Inferior parietal cortex (tissue), 1 donor: ENCODE data around the gene USP3.

Experiments used
- DNase-seq: peaks from one replicate; pipeline ENCODE4 v3.0.0-alpha.2; 2016; ENCODE audit errors: extremely low spot score

The USP3 gene

GRCh38 chr15:63593705-63594671 lies 89.6 kb downstream of the USP3 start:
- DNase-seq: no peak

- DNase-seq: no peak
These were observed 90.7 kb downstream of the USP3 start for GRCh38 chr15:63595065-63595464.

- DNase-seq: no peak
These were observed 91.3 kb downstream of the USP3 start for GRCh38 chr15:63595688-63596087.

DNA sequence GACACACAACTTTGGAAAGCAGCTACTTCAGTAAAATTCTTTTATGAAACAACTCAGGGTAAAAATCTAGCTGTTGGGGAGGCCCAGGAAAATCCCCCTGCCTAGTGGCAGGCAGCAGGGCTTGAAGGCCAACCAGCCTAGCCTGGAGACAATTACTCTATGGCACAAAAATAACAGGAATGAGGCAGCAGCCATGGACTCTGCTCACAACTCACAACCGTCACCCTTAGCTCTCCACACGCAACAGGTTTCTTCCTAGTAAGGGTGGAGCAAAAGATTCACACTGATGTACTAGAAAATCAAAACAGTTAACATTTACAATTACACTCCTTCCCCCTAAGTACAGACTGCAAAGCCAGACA lies 92.3 kb downstream of the USP3 start:
- DNase-seq: no peak

GRCh38 chr15:63597038-63597790 lies 92.8 kb downstream of the USP3 start, which contains the start of gene FBXL22:
Gene FBXL22 (plus strand): TSS chr15:63597387. CDS start chr15:63597393, 6 bp downstream.
- DNase-seq: no peak

GRCh38 chr15:63597821-63598220 lies 93.4 kb downstream of the USP3 start:
- DNase-seq: no peak

GRCh38 chr15:63598473-63599400 lies 94.3 kb downstream of the USP3 start:
- no peak for DNase-seq

- no peak for DNase-seq
These were observed 95.1 kb downstream of the USP3 start for GRCh38 chr15:63599401-63600000.

DNA sequence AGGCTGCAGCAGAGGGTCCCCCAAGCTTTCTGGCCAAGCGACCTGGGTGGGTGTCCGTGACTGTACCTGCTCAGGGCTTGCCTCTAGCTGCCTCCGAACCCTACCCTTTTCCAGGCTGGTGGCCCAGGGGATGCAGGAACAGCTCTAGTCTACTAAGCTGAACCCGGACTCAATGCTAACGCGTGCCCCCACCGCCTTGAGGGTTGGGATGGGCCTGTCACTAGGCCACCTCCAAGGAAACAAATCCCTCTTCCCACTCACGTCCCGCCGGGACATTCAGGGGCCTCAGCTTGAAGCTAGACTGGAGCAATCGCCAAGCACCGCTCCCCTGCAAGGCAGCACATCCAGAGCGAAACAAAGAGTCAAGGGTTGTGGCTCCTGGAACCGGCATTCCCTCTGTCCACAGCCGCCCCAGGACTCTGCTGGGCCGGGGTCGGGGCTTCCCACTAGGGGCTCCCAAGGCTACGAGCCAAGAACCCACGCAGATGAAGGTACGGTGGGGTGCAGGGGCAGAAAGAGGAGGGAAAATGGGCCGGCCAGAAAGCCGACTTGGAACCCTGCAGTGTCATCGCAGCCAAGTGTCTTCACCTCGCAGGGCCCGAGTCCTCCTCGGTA lies 95.7 kb downstream of the USP3 start:
- DNase-seq: no peak

- DNase-seq: peak; percentile 79
These were observed 96.2 kb downstream of the USP3 start for GRCh38 chr15:63600616-63601025.

DNA sequence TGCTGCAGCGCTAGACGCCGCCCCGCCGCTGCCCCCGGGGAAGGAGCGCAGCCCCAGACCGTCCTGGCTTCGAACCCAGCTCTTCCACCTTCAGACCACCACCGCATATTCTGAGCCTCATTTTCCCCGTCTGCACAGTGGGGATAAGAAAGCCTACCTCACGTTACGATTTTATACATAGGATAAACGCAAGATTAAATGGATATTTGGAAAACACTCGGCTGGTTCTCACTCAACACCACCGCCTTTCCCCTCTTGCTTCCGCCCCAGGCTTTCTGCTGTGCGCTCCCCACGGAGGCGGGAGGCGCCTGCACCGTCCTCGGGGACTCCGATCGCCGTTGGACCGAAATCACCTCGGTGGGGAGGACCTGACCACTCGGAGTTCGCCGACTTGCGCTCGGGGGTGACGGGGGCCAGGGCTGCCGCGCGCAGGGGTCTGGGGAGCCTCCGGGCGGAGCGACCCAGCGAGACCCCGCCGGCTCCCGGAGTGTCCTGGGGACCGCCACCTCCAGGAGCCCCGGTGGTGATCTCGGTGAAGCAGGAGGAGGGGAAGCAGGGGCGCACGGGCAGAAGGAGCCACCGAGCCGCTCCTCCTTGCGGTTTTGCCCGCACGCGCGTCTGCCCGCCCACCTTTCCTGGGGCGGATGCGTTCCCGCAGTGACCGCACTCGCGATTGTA lies 96.8 kb downstream of the USP3 start:
- DNase-seq: no peak

DNA sequence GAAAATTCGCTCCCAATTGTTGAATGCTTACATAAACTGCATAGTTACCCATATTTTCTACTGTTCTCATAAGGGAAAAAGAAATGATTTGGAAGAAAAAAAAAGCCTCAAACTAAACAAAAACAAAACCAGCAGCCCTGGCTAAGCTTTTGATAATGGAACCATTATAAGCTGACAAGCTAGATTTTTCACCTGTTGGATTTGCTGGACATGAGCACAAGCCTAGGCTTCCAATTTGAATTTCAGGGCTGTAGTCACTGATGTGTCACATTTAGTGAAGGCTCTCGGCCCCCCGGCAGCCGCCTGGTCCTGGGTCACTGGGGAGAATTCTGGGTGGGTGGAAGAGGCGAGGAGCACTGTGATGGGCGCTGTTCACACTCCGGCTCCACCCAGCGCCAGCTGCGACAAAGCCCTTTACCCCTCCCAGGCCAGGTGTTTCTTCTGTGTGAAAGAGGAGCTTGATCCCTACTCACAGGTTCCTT lies 97.4 kb downstream of the USP3 start:
- DNase-seq: no peak

- no peak for DNase-seq
These were observed 98.2 kb downstream of the USP3 start for GRCh38 chr15:63602595-63602994.

DNA sequence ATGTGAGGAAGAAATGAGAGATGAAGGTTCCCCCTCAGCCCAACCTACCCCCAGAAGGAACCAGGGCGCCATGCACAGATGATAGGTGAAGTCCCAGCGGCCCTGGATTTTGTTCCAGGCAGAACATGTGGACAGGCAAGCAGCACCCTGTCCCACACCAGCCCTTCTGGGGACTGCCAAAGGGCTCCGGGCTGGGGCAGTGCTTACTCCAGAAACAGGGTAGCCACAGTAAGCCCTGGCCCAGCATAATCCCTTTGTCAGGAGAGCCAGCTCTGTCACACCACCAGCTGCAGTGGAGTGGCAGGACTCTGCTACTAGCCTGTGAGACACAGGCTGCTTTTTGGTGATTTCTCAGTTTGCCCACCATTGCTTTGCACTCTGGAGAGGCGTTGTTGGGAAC lies 99.1 kb downstream of the USP3 start:
- no peak for DNase-seq

- DNase-seq: no peak
These were observed 99.9 kb downstream of the USP3 start for GRCh38 chr15:63604281-63604680.

- DNase-seq: no peak
These were observed 100.6 kb downstream of the USP3 start for GRCh38 chr15:63605036-63605435.

DNA sequence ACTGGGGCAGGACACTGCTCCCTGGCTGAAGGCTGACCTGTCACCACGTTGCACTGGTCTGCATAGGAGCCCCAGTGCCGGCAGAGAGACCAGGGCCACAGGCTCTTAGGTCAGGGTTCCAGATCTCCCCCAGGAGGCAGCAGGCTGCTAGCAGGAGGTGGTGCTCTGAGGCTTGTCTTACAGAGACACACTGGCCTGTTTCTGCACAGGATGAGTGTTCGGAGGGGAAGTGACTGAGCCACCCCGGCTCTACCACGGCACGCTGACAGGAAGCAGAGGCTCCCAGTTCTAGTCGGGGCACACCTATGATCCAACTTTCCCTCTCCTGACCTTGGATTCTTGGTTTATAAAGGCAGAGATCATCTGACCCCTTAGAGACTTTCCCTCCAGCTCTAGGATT lies 101.4 kb downstream of the USP3 start:
- no peak for DNase-seq

GRCh38 chr15:63606308-63606707 lies 101.9 kb downstream of the USP3 start:
- DNase-seq: no peak

DNA sequence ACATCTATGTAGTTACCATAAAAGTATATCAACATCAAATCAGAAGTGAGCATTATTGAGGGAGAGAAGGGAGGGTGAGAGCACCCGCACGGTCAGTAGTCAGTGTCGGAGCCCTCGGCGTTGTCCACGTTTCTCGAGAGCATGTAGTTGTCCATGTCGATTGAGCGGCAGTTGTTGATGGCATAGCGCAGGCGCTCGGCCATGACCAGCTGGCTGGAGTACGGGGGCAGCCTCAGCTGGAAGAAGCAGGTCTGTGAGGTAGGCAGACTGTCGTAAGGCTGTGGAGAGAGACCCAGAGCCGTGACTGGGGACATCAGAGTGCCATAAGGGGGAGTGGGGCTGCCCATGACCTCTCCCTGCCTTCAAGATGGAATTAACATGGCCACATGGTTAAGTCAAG lies 104.6 kb downstream of the USP3 start:
- no peak for DNase-seq

DNA sequence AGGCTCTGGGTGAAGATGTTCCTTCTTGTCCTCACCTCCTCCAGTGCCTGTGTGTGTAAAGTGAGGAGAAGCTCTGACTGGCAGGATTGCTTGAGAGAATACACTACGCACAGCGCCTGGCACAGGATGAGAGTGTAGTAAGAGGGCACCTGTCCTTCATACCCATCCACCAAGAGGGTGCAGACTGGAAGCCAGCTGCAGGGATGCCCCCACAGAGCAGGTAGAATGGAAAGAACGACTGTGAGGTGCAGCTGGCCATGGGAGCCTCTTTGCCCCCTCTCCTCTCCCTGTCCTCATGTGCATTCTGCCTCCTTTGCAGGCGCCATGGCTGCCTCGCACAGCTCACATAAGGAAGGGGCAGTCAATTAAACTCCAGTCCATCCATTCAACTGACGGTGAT lies 105.1 kb downstream of the USP3 start:
- DNase-seq: no peak
